Measurements from ENCODE around the gene ORM1.

Gene ORM1

DNA sequence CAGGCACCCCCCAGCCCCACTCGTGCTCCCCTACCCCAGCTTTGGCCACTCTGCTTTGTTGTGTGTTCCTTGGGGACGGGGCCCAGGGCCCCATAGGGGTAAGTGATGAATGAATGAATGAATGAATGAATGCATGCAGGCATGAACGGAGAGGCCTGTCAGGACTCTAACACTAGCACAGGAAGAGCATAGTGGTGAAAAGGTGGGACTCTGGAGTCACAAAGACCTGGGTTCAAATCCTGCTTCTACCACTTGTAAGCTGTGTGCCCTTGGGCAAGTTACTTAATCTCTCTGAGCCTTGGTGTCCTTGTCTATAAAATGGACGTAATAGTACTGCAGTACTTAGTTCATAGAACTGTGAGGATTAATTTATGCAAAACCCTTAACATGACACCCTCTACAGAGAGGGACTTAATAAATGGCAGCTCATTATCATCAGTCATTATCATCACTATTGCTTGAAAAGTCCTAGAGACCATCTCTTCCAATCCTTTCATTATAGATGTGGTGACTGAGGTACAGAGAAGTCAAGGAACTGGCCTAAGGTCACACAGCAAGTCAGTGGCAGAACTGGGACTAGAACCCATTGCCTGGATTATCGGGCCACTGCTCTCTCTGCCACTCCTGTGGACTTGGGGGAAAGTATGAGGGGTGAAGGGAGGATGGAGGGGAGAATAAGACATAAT lies 20.0 kb downstream of the ORM1 start:
- H3K27ac ChIP-seq (ENCODE audit: low read length), result no peak overlapping the region
- H3K36me3 ChIP-seq (ENCODE audit: control insufficient read depth in 1 of 2, insufficient read depth in 2 of 2, low read length in 2 of 2), result peaks cover 79 to 92% of the 10 kb centered on the region in 2 donors

DNA sequence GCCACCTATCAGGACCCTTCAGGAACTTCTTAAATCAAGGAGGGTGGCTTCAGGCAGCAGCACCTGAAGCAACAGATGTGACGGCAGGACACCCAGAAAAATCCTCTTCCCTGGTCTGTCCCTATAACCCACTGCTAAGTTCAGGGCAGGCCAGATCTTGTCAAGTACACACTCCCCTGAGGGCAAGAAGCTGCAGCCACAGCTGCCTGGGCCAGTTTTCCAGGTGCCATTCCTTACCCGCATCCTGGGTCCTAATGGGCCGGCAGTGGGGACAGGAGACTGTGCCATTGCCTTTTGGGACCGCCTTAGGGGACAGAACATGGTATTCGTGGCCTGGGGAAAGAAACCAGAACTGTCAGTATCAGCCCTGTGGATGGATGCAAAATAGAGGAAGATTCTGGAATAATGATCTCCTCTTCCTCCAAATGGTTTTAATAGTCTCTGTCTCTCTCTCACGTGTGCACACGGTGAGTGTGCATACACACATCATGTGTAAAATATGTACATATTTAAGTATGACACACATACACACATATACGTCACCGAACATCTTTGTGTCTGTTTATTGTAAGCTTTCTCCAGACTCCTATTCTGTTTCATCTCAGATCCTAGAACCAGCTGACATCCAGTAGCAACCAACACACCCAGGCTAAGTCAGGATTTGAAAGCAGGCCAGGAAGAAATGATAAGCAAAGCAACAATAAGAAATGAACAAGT lies 20.7 kb downstream of the ORM1 start:
- H3K4me1 ChIP-seq (ENCODE audit: control insufficient read depth in 1 of 2, insufficient read depth in 2 of 2, low read length in 2 of 2), result peaks cover 0 to 11% of the 10 kb centered on the region in 2 donors
- H3K9me3 ChIP-seq (ENCODE audit: control insufficient read depth in 1 of 2, low read length in 2 of 2), result no peaks in the 10 kb centered on the region
- H3K36me3 ChIP-seq (ENCODE audit: control insufficient read depth in 1 of 2, insufficient read depth in 2 of 2, low read length in 2 of 2), result peaks cover 78 to 92% of the 10 kb centered on the region in 2 donors
- no peaks in the 10 kb centered on the region for H3K27me3 ChIP-seq (ENCODE audit: low read depth, low read length)
- peak overlapping the region; percentile 8 for H3K27ac ChIP-seq (ENCODE audit: low read length)
- H3K4me3 ChIP-seq (ENCODE audit: low read depth in 1 of 2, low read length in 2 of 2), result no peak overlapping the region

More for the DNA sequence above, 20.0 kb downstream of the ORM1 start:
- no peaks in the 10 kb centered on the region for H3K9me3 ChIP-seq (ENCODE audit: control insufficient read depth in 1 of 2, low read length in 2 of 2)
- no peak overlapping the region for H3K4me3 ChIP-seq (ENCODE audit: low read depth in 1 of 2, low read length in 2 of 2)
- H3K4me1 ChIP-seq (ENCODE audit: control insufficient read depth in 1 of 2, insufficient read depth in 2 of 2, low read length in 2 of 2), result peaks cover 0 to 5% of the 10 kb centered on the region in 2 donors
- no peaks in the 10 kb centered on the region for H3K27me3 ChIP-seq (ENCODE audit: low read depth, low read length)

DNA sequence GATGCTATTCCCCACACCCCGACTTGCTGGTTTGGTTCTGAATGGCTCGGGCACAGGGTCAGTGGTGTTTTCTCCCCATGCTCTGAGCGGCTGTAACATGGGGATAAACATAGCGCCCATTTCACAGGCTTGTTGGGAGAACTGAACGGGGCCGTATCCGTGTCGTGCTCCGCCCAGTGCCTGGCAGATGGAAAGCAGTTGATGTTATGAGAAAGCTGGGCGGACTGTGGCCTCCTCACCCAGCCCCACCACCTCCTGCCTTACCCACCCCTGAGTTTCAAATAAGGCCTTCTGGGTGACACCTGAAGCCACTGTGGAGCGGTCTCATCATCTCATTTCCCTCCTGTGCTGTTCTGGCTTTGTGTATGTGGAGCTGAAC lies 21.3 kb downstream of the ORM1 start:
- Histone ChIP-seq H3K27ac (ENCODE audit: low read length) (no peak overlapping the region), H3K27me3 (ENCODE audit: low read depth, low read length) (no peaks in the 10 kb centered on the region), H3K36me3 (ENCODE audit: control insufficient read depth in 1 of 2, insufficient read depth in 2 of 2, low read length in 2 of 2) (peaks cover 78 to 92% of the 10 kb centered on the region in 2 donors), H3K4me3 (ENCODE audit: low read depth in 1 of 2, low read length in 2 of 2) (no peak overlapping the region), H3K9me3 (ENCODE audit: control insufficient read depth in 1 of 2, low read length in 2 of 2) (no peaks in the 10 kb centered on the region), H3K4me1 (ENCODE audit: control insufficient read depth in 1 of 2, insufficient read depth in 2 of 2, low read length in 2 of 2) (peaks cover 0 to 16% of the 10 kb centered on the region in 2 donors)

DNA sequence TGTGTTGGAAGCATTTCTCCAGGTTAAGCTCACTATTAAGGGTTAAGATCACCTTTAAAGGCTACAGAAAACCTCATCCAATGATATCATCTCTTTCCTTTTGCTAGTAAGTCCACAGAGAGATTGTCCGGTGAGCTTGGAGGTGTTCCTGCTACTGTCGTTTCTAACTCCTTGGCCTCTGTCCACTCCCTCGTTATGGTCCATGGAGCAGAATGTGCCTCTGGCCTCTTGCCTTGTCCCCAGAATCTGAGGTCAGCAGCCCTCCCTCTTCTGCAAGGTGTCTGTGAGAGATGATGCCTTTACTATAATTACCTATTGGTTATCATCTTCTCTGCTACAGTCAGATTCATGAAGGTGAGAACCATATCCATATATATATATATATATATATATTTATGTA lies 21.8 kb downstream of the ORM1 start:
- Histone ChIP-seq H3K27ac (ENCODE audit: low read length) (no peak overlapping the region), H3K36me3 (ENCODE audit: control insufficient read depth in 1 of 2, insufficient read depth in 2 of 2, low read length in 2 of 2) (peaks cover 79 to 92% of the 10 kb centered on the region in 2 donors), H3K9me3 (ENCODE audit: control insufficient read depth in 1 of 2, low read length in 2 of 2) (no peaks in the 10 kb centered on the region), H3K4me1 (ENCODE audit: control insufficient read depth in 1 of 2, insufficient read depth in 2 of 2, low read length in 2 of 2) (peaks cover 0 to 22% of the 10 kb centered on the region in 2 donors), H3K4me3 (ENCODE audit: low read depth in 1 of 2, low read length in 2 of 2) (no peak overlapping the region), H3K27me3 (ENCODE audit: low read depth, low read length) (no peaks in the 10 kb centered on the region)

DNA sequence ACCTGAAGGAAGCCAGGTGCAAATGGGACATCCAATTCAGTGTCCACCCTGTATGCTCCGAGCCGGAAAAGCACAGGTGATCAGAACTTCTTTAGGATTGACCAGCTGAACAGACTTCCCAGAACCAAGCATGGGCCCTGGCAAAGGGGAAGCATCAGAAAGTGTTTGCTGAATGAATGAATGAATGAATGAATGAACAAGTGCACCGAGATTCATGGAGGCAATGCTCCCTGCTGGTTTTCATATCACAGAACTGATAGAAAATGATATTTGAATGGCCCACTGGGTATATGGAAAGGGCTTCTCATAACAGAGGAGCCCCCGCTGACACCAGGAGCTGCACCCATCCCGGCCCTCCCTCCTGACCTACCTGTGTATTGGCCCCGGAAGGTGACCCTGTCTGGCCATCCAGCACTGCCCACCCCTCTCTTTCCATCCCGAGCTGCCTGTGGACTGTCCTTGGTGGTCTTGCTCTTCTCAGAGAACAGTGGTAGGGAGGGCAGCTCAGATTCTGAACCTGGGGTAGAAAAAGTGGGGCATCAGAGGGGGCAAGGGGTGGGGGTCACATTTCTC lies 22.7 kb downstream of the ORM1 start:
- H3K4me1 ChIP-seq (ENCODE audit: control insufficient read depth in 1 of 2, insufficient read depth in 2 of 2, low read length in 2 of 2), result peaks cover 0 to 24% of the 10 kb centered on the region in 2 donors
- no peak overlapping the region for H3K4me3 ChIP-seq (ENCODE audit: low read depth in 1 of 2, low read length in 2 of 2)
- H3K36me3 ChIP-seq (ENCODE audit: control insufficient read depth in 1 of 2, insufficient read depth in 2 of 2, low read length in 2 of 2), result peaks cover 81 to 92% of the 10 kb centered on the region in 2 donors
- no peaks in the 10 kb centered on the region for H3K9me3 ChIP-seq (ENCODE audit: control insufficient read depth in 1 of 2, low read length in 2 of 2)
- no peak overlapping the region for H3K27ac ChIP-seq (ENCODE audit: low read length)
- no peaks in the 10 kb centered on the region for H3K27me3 ChIP-seq (ENCODE audit: low read depth, low read length)

DNA sequence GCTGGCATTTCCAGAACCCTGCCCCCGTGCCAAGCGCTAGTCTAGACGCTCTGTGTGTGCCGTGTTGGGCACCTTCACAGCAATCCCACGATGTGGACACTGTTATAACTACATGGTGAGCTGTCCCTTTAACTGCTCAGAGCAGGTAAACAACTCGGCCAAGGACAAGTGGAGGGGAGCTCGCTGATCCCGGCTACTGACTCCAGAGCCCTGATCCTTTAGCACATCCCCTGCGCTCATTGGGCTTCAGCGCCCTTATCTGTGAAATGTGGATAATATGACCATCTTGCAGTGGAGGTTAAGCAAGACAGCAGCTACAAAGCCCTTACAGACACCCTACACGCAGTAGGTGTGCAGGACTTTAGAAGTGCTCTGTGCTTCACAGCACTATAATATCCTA lies 23.2 kb downstream of the ORM1 start:
- Histone ChIP-seq H3K4me1 (ENCODE audit: control insufficient read depth in 1 of 2, insufficient read depth in 2 of 2, low read length in 2 of 2) (peaks cover 0 to 24% of the 10 kb centered on the region in 2 donors), H3K27ac (ENCODE audit: low read length) (no peak overlapping the region), H3K9me3 (ENCODE audit: control insufficient read depth in 1 of 2, low read length in 2 of 2) (no peaks in the 10 kb centered on the region), H3K36me3 (ENCODE audit: control insufficient read depth in 1 of 2, insufficient read depth in 2 of 2, low read length in 2 of 2) (peaks cover 81 to 89% of the 10 kb centered on the region in 2 donors), H3K4me3 (ENCODE audit: low read depth in 1 of 2, low read length in 2 of 2) (no peak overlapping the region), H3K27me3 (ENCODE audit: low read depth, low read length) (no peaks in the 10 kb centered on the region)

DNA sequence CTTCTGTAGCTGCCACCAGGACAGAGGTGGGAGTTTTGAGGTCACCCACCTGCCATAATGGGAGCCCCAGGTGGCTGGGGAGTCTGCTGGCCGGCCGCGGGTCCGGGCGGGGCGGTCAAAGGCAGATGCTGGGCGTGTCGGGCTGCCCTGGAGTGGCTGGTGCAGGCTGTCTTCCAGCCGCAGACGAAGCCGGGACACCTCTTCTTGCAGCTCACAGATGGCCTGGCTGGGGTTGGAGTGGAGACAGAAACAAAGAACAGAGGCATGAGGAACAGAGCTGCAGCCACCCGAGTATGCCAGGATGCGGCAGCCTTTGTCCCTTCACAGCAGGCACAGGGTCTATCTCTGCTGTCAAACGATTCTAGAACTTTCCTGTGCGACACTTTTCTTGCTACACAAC lies 24.8 kb downstream of the ORM1 start:
- peaks cover 0 to 24% of the 10 kb centered on the region in 2 donors for H3K4me1 ChIP-seq (ENCODE audit: control insufficient read depth in 1 of 2, insufficient read depth in 2 of 2, low read length in 2 of 2)
- no peak overlapping the region for H3K4me3 ChIP-seq (ENCODE audit: low read depth in 1 of 2, low read length in 2 of 2)
- no peaks in the 10 kb centered on the region for H3K9me3 ChIP-seq (ENCODE audit: control insufficient read depth in 1 of 2, low read length in 2 of 2)
- no peaks in the 10 kb centered on the region for H3K27me3 ChIP-seq (ENCODE audit: low read depth, low read length)
- H3K27ac ChIP-seq (ENCODE audit: low read length), result no peak overlapping the region
- H3K36me3 ChIP-seq (ENCODE audit: control insufficient read depth in 1 of 2, insufficient read depth in 2 of 2, low read length in 2 of 2), result peaks cover 71 to 88% of the 10 kb centered on the region in 2 donors

DNA sequence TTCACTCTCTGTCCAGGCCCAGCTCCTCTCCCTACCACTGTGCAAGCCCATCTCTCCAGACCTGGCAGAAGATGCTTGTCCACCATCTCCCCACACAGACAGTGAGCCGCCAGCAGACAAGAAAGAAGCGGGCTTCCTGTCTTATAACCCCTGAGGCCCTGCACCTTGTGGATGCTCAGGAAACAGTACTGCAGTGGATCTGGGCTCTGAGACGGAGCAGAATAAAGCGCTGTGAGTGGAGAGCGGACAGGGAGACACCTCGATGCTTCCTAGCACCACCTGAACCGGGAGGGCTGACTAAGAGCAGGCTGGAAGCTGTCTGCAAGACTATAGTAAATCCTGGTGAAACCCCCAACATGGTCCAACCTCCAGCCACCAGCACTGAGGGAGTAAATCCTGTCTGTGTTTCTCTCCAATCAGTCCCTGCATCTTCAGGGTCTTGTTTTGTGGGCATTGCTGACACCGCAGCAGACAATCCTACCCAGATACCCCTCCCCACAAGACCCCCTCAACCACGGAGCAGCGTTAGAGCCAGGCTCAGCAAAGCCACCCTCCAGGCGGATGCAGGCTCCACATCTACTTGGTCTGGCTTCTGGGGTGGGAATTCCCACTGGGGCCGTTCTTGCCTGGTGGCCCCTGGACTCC lies 25.5 kb downstream of the ORM1 start:
- H3K4me1 ChIP-seq (ENCODE audit: control insufficient read depth in 1 of 2, insufficient read depth in 2 of 2, low read length in 2 of 2), result peaks cover 0 to 22% of the 10 kb centered on the region in 2 donors
- no peak overlapping the region for H3K27ac ChIP-seq (ENCODE audit: low read length)
- no peaks in the 10 kb centered on the region for H3K27me3 ChIP-seq (ENCODE audit: low read depth, low read length)
- H3K9me3 ChIP-seq (ENCODE audit: control insufficient read depth in 1 of 2, low read length in 2 of 2), result no peaks in the 10 kb centered on the region
- no peak overlapping the region for H3K4me3 ChIP-seq (ENCODE audit: low read depth in 1 of 2, low read length in 2 of 2)
- H3K36me3 ChIP-seq (ENCODE audit: control insufficient read depth in 1 of 2, insufficient read depth in 2 of 2, low read length in 2 of 2), result peaks cover 64 to 81% of the 10 kb centered on the region in 2 donors

DNA sequence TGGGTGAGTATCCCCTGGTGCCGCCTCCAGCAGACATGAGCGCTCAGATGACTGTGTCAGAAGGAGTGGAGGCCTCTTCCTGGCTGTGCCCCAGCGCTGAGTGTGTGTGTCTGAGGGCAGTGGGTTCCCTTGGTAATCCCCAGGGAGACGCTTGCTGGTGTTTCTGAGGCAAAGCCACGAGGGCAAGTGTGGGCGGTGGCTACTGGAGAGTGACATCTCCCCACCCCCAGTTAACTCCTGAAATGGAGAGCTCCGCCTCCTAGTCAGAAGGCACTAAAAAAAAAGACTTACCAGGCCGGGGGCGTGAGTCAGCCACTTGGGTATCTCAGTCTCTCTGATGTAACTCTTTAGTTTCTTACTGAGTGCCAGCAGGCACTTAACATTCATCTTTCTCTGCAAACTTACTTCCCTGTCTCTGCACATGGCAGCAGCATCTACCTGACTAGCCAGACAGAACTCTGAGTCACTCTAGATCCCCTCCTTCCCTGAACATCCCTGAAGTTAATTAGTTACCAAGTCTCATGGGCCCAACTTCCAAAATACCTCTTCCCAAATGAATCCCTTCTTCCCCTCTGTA lies 26.1 kb downstream of the ORM1 start:
- H3K27ac ChIP-seq (ENCODE audit: low read length), result peak overlapping the region; percentile 4
- H3K9me3 ChIP-seq (ENCODE audit: control insufficient read depth in 1 of 2, low read length in 2 of 2), result no peaks in the 10 kb centered on the region
- H3K4me3 ChIP-seq (ENCODE audit: low read depth in 1 of 2, low read length in 2 of 2), result no peak overlapping the region
- H3K36me3 ChIP-seq (ENCODE audit: control insufficient read depth in 1 of 2, insufficient read depth in 2 of 2, low read length in 2 of 2), result peaks cover 62 to 75% of the 10 kb centered on the region in 2 donors
- H3K27me3 ChIP-seq (ENCODE audit: low read depth, low read length), result no peaks in the 10 kb centered on the region
- peaks cover 0 to 19% of the 10 kb centered on the region in 2 donors for H3K4me1 ChIP-seq (ENCODE audit: control insufficient read depth in 1 of 2, insufficient read depth in 2 of 2, low read length in 2 of 2)

DNA sequence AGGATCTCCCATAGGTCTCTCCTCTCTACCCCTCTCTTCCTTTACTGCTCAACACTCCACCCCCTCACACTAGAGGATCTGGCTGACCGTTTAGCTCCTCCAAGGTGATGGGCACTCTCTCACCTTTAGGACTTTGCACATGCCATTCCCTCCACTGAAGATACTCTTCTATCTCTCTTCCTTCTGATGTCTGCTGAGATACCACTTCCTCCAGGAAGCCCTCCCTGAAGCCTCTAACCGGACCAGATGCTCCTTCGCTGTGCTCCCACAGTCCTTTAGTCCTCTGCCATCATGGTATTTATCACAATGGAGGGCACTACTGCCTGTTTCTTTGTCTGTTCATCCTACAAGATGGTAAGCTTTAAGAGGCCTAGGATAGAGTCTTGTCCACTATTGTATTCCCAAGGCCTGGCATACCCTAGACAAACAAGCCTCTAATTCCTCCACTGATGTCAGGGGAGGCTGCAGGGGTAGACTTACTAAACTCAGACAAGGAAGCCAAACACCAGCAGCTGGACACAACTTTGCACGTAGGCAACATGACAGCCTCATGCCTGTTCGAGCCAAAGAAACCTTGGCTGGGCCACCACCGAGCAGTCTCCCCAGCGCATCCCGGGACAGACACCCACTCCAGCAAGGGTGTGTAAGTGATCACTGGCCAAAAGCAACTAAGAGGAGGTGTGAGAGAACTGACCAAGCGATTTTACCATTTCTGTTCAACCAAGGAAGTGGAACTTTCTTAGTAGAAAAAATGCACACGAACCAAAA lies 27.0 kb downstream of the ORM1 start:
- Histone ChIP-seq H3K4me3 (ENCODE audit: low read depth in 1 of 2, low read length in 2 of 2) (no peak overlapping the region), H3K9me3 (ENCODE audit: control insufficient read depth in 1 of 2, low read length in 2 of 2) (no peaks in the 10 kb centered on the region), H3K27ac (ENCODE audit: low read length) (peak overlapping the region; percentile 4), H3K4me1 (ENCODE audit: control insufficient read depth in 1 of 2, insufficient read depth in 2 of 2, low read length in 2 of 2) (peaks cover 0 to 19% of the 10 kb centered on the region in 2 donors), H3K36me3 (ENCODE audit: control insufficient read depth in 1 of 2, insufficient read depth in 2 of 2, low read length in 2 of 2) (peaks cover 60 to 67% of the 10 kb centered on the region in 2 donors), H3K27me3 (ENCODE audit: low read depth, low read length) (no peaks in the 10 kb centered on the region)

Data from muscle layer of duodenum (tissue), 2 donors.